PC-9 (cell line): Measurements from ENCODE around the gene OXA1L. TPM values are rescaled to one million over a fixed set of nuclear protein-coding genes. Genes with fewer than 3 reads are reported as not detected.

ENCODE experiments used
- BruUV-seq: library from RNA; stranded (reverse); fragments of 400-500 nt; replicated peaks from 2 replicates; lab custom pipeline; 2021; lab: Mats Ljungman, UMichigan
- CTCF ChIA-PET: fragments of 300-600 bp; sonication (Branson Sonifier 250); formaldehyde crosslinking; loops from one replicate; lab custom pipeline; 2022; ENCODE audit warnings: antibody characterized with exemption; lab: Charles Lee
- POLR2A ChIA-PET: fragments of 300-600 bp; sonication (Branson Sonifier 250); formaldehyde crosslinking; loops from one replicate; lab custom pipeline; 2022; ENCODE audit warnings: antibody characterized with exemption; ENCODE audit not compliant: unreplicated experiment; lab: Charles Lee
- DNase-seq, 2 experiments: peaks; one replicate each; pipeline versions ENCODE4 v3.0.0 to v3.0.0-alpha.2; 2015 to 2022; ENCODE audit warnings: mixed read lengths in 1 of 2
- H2AFZ ChIP-seq: fragments of 200-600 bp; sonication (generic); 2 replicates; pipeline ENCODE4 v1.8.1; 2017; ENCODE audit warnings: antibody characterized with exemption
- H3F3A ChIP-seq: fragments of 200-600 bp; sonication (generic); 2 replicates; pipeline ENCODE4 v1.8.1; 2017; ENCODE audit warnings: antibody characterized with exemption, mild to moderate bottlenecking, low read depth; ENCODE audit not compliant: insufficient read depth
- H3K27ac ChIP-seq: fragments of 200-600 bp; sonication (generic); 2 replicates; pipeline ENCODE4 v1.6.1; 2016; ENCODE audit warnings: mixed run types
- H3K27me3 ChIP-seq: fragments of 200-600 bp; sonication (generic); 2 replicates; pipeline ENCODE4 v1.6.1; 2016; ENCODE audit warnings: low read depth, mixed run types; ENCODE audit not compliant: insufficient read depth
- H3K36me3 ChIP-seq: fragments of 200-600 bp; sonication (generic); 2 replicates; pipeline ENCODE4 v1.6.1; 2016; ENCODE audit warnings: low read depth, mixed run types
- H3K4me1 ChIP-seq: fragments of 200-600 bp; sonication (generic); replicated peaks from 2 replicates; pipeline ENCODE4 v1.6.1; 2016; ENCODE audit warnings: mixed run types; ENCODE audit not compliant: insufficient read depth
- H3K4me2 ChIP-seq: fragments of 200-600 bp; sonication (generic); 2 replicates; pipeline ENCODE4 v1.6.1; 2017; ENCODE audit warnings: mixed run types
- H3K4me3 ChIP-seq: fragments of 200-600 bp; sonication (generic); 2 replicates; pipeline ENCODE4 v1.6.1; 2016; ENCODE audit warnings: mixed run types
- H3K79me2 ChIP-seq: fragments of 200-600 bp; sonication (generic); 2 replicates; pipeline ENCODE4 v1.6.1; 2017; ENCODE audit warnings: low read depth, mixed run types
- H3K9me2 ChIP-seq: fragments of 200-600 bp; sonication (generic); 2 replicates; pipeline ENCODE4 v1.8.1; 2017; ENCODE audit warnings: mild to moderate bottlenecking; ENCODE audit not compliant: insufficient read depth
- H3K9me3 ChIP-seq: fragments of 200-600 bp; sonication (generic); 2 replicates; pipeline ENCODE4 v1.8.1; 2016; ENCODE audit warnings: low read depth; ENCODE audit not compliant: insufficient read depth
- H4K20me1 ChIP-seq: fragments of 200-600 bp; sonication (generic); 2 replicates; pipeline ENCODE4 v1.8.1; 2017; ENCODE audit not compliant: insufficient read depth
- CTCF ChIP-seq: fragments of 200-600 bp; sonication (generic); conservative IDR thresholded peaks from 2 replicates; pipeline ENCODE4 v1.6.1; 2017; ENCODE audit warnings: mixed run types, antibody characterized with exemption, mild to moderate bottlenecking, moderate library complexity
- EZH2 ChIP-seq: fragments of 200-600 bp; sonication (generic); IDR thresholded peaks from 2 replicates; pipeline ENCODE4 v1.8.0; 2017; ENCODE audit warnings: antibody characterized with exemption, low read depth
- intact Hi-C: fragments of 100-400 bp; cut with micrococcal nuclease; formaldehyde crosslinking; loops from one replicate; pipeline ENCODE4 v1.10.0; 2022; ENCODE audit not compliant: unreplicated experiment
- total RNA-seq: library from RNA; stranded (reverse); gene quantifications from 2 replicates; pipeline ENCODE4 v1.2.3, GENCODE V29; 2021

Gene OXA1L
- total RNA-seq, 1 experiment from 2014 or later = 70.9 TPM

- no peak overlapping the region for H2AFZ ChIP-seq
- ChIA-PET CTCF (no interaction called here), POLR2A (interaction anchor here (0.6 kb wide), 1 partner anchor 19 kb away, joined by 9 read pairs; no protein-coding TSS in a partner anchor)
- TF ChIP-seq CTCF (no peak), EZH2 (no peak)
- BruUV-seq = no TSS peak
- DNase-seq = no peak
- peaks cover 15% of the 10 kb centered on the region for H3K4me1 ChIP-seq
- no peak overlapping the region for H3K4me2 ChIP-seq
- no peaks in the 10 kb centered on the region for H3K9me3 ChIP-seq
- no peaks in the 10 kb centered on the region for H3K9me2 ChIP-seq
- no peaks in the 10 kb centered on the region for H3K27me3 ChIP-seq
- H3K79me2 ChIP-seq = no peaks in the 10 kb centered on the region
- H4K20me1 ChIP-seq = no peaks in the 10 kb centered on the region
- H3F3A ChIP-seq = 0 out of 2 replicates have a peak, but pooled peaks cover 4% of the 10 kb centered on the region
- intact Hi-C loops = no loop called here
- no peak overlapping the region for H3K4me3 ChIP-seq
- H3K27ac ChIP-seq = no peak overlapping the region
- H3K36me3 ChIP-seq = no peaks in the 10 kb centered on the region
Observed at GRCh38 chr14:22793976-22794375, 27.5 kb downstream of the OXA1L start.

- Histone ChIP-seq H4K20me1 (no peaks in the 10 kb centered on the region), H3K9me2 (no peaks in the 10 kb centered on the region), H3K36me3 (no peaks in the 10 kb centered on the region), H2AFZ (no peak overlapping the region), H3K4me2 (no peak overlapping the region), H3K27me3 (no peaks in the 10 kb centered on the region), H3F3A (0 out of 2 replicates have a peak, but pooled peaks cover 4% of the 10 kb centered on the region), H3K27ac (no peak overlapping the region), H3K9me3 (no peaks in the 10 kb centered on the region), H3K4me1 (peaks cover 10% of the 10 kb centered on the region), H3K79me2 (no peaks in the 10 kb centered on the region), H3K4me3 (no peak overlapping the region)
- intact Hi-C loops = no loop called here
- CTCF ChIA-PET = no interaction called here
- TF ChIP-seq CTCF = no peak
- TF ChIP-seq EZH2 = no peak
- POLR2A ChIA-PET = no interaction called here
- no peak for DNase-seq
- no TSS peak for BruUV-seq
Observed at GRCh38 chr14:22794551-22794951, 28.1 kb downstream of the OXA1L start.

- no TSS peak for BruUV-seq
- Histone ChIP-seq H3K9me2 (no peaks in the 10 kb centered on the region), H3K36me3 (no peaks in the 10 kb centered on the region), H2AFZ (no peak overlapping the region), H3K4me1 (no peaks in the 10 kb centered on the region), H3K4me2 (no peak overlapping the region), H4K20me1 (no peaks in the 10 kb centered on the region), H3K9me3 (no peaks in the 10 kb centered on the region), H3K79me2 (no peaks in the 10 kb centered on the region), H3K4me3 (no peak overlapping the region), H3K27ac (no peak overlapping the region), H3F3A (no peaks in the 10 kb centered on the region), H3K27me3 (no peaks in the 10 kb centered on the region)
- no peak for DNase-seq
- TF ChIP-seq CTCF (no peak), EZH2 (no peak)
- ChIA-PET POLR2A (no interaction called here), CTCF (no interaction called here)
- intact Hi-C loops = no loop called here
Observed at GRCh38 chr14:22796087-22796707, 29.7 kb downstream of the OXA1L start.
